Spleen (tissue), 13 donors: ENCODE results near the gene PHF21B. TPM values are rescaled to one million over a fixed set of nuclear protein-coding genes. Genes with fewer than 3 reads are reported as not detected.

Experiments used
- DNase-seq: peaks from one replicate; pipeline ENCODE4 v3.0.0-alpha.2; 2020
- H3K27ac ChIP-seq, 8 donors: fragments of 200-600 bp; sonication (generic) in 7 of 8; 1 replicate in 4 of 8; 2 replicates in 4 of 8; pipeline versions ENCODE4 v1.5.0 to v1.8.0; 2016 to 2021; ENCODE audit warnings: inconsistent platforms in 4 of 8, mild to moderate bottlenecking in 4 of 8, moderate library complexity in 1 of 8
- H3K27me3 ChIP-seq, 7 donors: fragments of 200-600 bp; sonication (generic) in 6 of 7; replicated peaks in 1 of 7; 1 replicate in 4 of 7; 2 replicates in 3 of 7; pipeline versions ENCODE4 v1.5.0 to v1.8.0; 2016 to 2021; ENCODE audit warnings: inconsistent platforms in 3 of 7, mild to moderate bottlenecking in 1 of 7
- H3K36me3 ChIP-seq, 6 donors: fragments of 200-600 bp; sonication (generic) in 5 of 6; 1 replicate in 4 of 6; 2 replicates in 2 of 6; pipeline versions ENCODE4 v1.5.0 to v1.8.0; 2016 to 2021; ENCODE audit warnings: inconsistent platforms in 2 of 6
- H3K4me1 ChIP-seq, 6 donors: fragments of 200-600 bp; sonication (generic) in 5 of 6; 1 replicate in 3 of 6; 2 replicates in 3 of 6; pipeline versions ENCODE4 v1.5.0 to v1.8.0; 2016 to 2021; ENCODE audit warnings: inconsistent platforms in 3 of 6
- H3K4me3 ChIP-seq, 8 donors: fragments of 200-600 bp; sonication (generic) in 7 of 8; 1 replicate in 4 of 8; 2 replicates in 4 of 8; pipeline versions ENCODE4 v1.5.0 to v1.8.0; 2016 to 2021; ENCODE audit warnings: inconsistent platforms in 4 of 8, mild to moderate bottlenecking in 4 of 8, moderate library complexity in 2 of 8
- H3K9me3 ChIP-seq, 8 donors: fragments of 200-600 bp; sonication (generic) in 7 of 8; 1 replicate in 4 of 8; 2 replicates in 4 of 8; pipeline versions ENCODE4 v1.5.0 to v1.8.0; 2016 to 2021; ENCODE audit warnings: inconsistent platforms in 4 of 8
- CTCF ChIP-seq, 11 experiments: fragments of 200-600 bp in 7 of 11; fragments of 450-650 bp in 4 of 11; sonication (generic) in 4 of 11; IDR thresholded peaks in 8 of 11; conservative IDR thresholded peaks in 3 of 11; 1 replicate in 7 of 11; 2 replicates in 4 of 11; pipeline versions ENCODE4 v1.4.0 to v1.8.0; 2016 to 2021; ENCODE audit warnings: antibody characterized with exemption in 11 of 11, inconsistent platforms in 4 of 11, mild to moderate bottlenecking in 1 of 11
- POLR2A ChIP-seq, 3 donors: fragments of 450-650 bp; IDR thresholded peaks; one replicate each; pipeline ENCODE4 v1.5.1; 2017; ENCODE audit warnings: antibody characterized with exemption in 3 of 3, mild to moderate bottlenecking in 1 of 3
- POLR2AphosphoS5 ChIP-seq, 3 donors: sonication (generic); formaldehyde crosslinking; IDR thresholded peaks; one replicate each; pipeline ENCODE4 v1.5.1; 2017; ENCODE audit warnings: antibody characterized with exemption in 3 of 3
- WGBS, 5 donors: extraction: QIAGEN DNeasy Blood & Tissue Kit in 3 of 5; methylation state at CpG; one replicate each; pipeline versions ENCODE4 v1.1.5 to v1.1.7; 2013 to 2018; 5-methylcytosine and 5-hydroxymethylcytosine counted together
- intact Hi-C: fragments of 100-400 bp; cut with DNase I; formaldehyde crosslinking; loops from one replicate; pipeline ENCODE4 v1.15.0; 2023; ENCODE audit warnings: low total_unique reads
- long read RNA-seq, 2 donors: transcript quantifications; one replicate each; lab custom pipeline, GENCODE V29; 2026
- polyA plus RNA-seq, 3 donors: library from polyadenylated mRNA; stranded (reverse); fragments of 200-250 nt; gene quantifications; one replicate each; pipeline ENCODE4 v1.2.1, GENCODE V29; 2013
- total RNA-seq, 7 donors: library from RNA; depleted of rRNA in 3 of 7; stranded (reverse); fragments of >200 nt in 3 of 7; fragmentation: NEBNext Ultra II Directional in 4 of 7; extraction: Animal tissue kit (Norgen Biotek cat#: 25700) in 4 of 7; gene quantifications; one replicate each; pipeline versions ENCODE4 v1.1.0 to v1.2.1, GENCODE V29; 2016 to 2021
- donor health status: healthy with polysubstance abuse.
- donor health status: DM: no; HTN: no; CAD: no; lungs with moderate emphysema.
- donor health status: DM: no; HTN: no; CAD: no.
- donor health status: Bipolar disorder and iron deficiency.
- donor health status: healthy.
- donor health status: DM: no; HTN: no; CAD: no.
- donor health status: DM: yes; HTN: yes; CAD: no.

PHF21B gene
- under 1 TPM in 3 of 7 donors, not detected in 4; 0.07 to 0.46 (median 0.28) TPM for total RNA-seq
- under 1 TPM; 0.03 to 0.11 (median 0.03) TPM for polyA plus RNA-seq
- long read RNA-seq, donor 1, result 0 reads
- long read RNA-seq, donor 2, result 0 reads

GRCh38 chr22:45009606-45010531 is at the start of gene PHF21B:
PHF21B (minus strand) TSS chr22:45010005; CDS start chr22:45009549, 456 bp downstream.
- 0 to 2% (median 1%) methylated on average over 33 to 121 of the region's 121 CpGs for WGBS, 5 donors

DNA sequence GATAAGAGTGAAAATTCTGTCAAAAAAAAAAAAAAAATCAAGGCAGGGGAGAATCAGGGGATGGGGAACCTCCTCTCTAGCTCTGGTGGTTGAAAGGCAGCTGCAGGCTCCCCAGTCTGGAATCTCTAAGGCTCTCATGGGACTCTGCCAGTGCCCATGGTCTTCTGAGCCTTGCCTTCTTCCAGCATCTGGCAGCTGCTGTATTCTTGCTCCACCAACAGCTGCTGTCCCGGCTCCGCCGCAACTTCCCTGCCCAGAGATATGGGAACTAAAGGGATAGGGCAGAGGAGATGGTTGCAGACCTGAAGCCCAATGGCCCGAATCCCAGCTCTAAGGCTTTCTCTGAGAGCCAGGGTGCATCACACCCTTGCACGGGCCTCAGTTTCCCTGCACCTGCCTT is 49.5 kb upstream of the PHF21B start:
- Histone ChIP-seq H3K4me3 (no peak overlapping the region), H3K4me1 (no peaks in the 10 kb centered on the region), H3K27ac (no peak overlapping the region), H3K9me3 (no peaks in the 10 kb centered on the region), H3K36me3 (no peaks in the 10 kb centered on the region), H3K27me3 (peaks cover 0 to 21% (median 0%) of the 10 kb centered on the region in 7 donors)
- TF ChIP-seq CTCF (IDR thresholded peaks at IDR 0.05 in 8 of 11, conservative IDR thresholded peaks at IDR 0.05 in 3 of 11) (no peak), POLR2A (IDR thresholded peaks at IDR 0.05) (no peak), POLR2AphosphoS5 (IDR thresholded peaks at IDR 0.05) (no peak)
- intact Hi-C loops, result no loop called here
- 83 to 96% (median 90%) methylated on average over 5 of the region's 5 CpGs for WGBS, 5 donors
- DNase-seq, result no peak

More at GRCh38 chr22:45009606-45010531, at the start of gene PHF21B:
- TF ChIP-seq POLR2AphosphoS5 (IDR thresholded peaks at IDR 0.05), result peak in 2 of 3 donors; percentile 12 to 26
- no peak for TF ChIP-seq CTCF (IDR thresholded peaks at IDR 0.05 in 8 of 11, conservative IDR thresholded peaks at IDR 0.05 in 3 of 11)
- H3K36me3 ChIP-seq, result no peaks in the 10 kb centered on the region
- no peak within 1 kb of the TSS for H3K27ac ChIP-seq
- H3K4me3 ChIP-seq, result peak within 1 kb of the TSS; percentile 34 to 69 (median 42)
- H3K27me3 ChIP-seq, result peaks cover 0 to 100% (median 61%) of the 10 kb centered on the region in 7 donors
- peaks cover 14 to 50% (median 38%) of the 10 kb centered on the region in 6 donors for H3K4me1 ChIP-seq
- H3K9me3 ChIP-seq, result no peaks in the 10 kb centered on the region
- intact Hi-C loops, result no loop called here
- no peak for DNase-seq

GRCh38 chr22:45058622-45058912 is 48.8 kb upstream of the PHF21B start:
- no peaks in the 10 kb centered on the region for H3K9me3 ChIP-seq
- no peaks in the 10 kb centered on the region for H3K36me3 ChIP-seq
- 75 to 88% (median 81%) methylated on average over 2 of the region's 2 CpGs for WGBS, 5 donors
- no peak overlapping the region for H3K27ac ChIP-seq
- H3K27me3 ChIP-seq, result peaks cover 0 to 20% (median 0%) of the 10 kb centered on the region in 7 donors
- no peak for TF ChIP-seq POLR2AphosphoS5 (IDR thresholded peaks at IDR 0.05)
- TF ChIP-seq POLR2A (IDR thresholded peaks at IDR 0.05), result no peak
- TF ChIP-seq CTCF (IDR thresholded peaks at IDR 0.05 in 8 of 11, conservative IDR thresholded peaks at IDR 0.05 in 3 of 11), result no peak
- DNase-seq, result no peak
- H3K4me3 ChIP-seq, result no peak overlapping the region
- no peaks in the 10 kb centered on the region for H3K4me1 ChIP-seq
- intact Hi-C loops, result no loop called here

- Histone ChIP-seq H3K9me3 (no peaks in the 10 kb centered on the region), H3K36me3 (no peaks in the 10 kb centered on the region), H3K27me3 (peaks cover 0 to 25% (median 3%) of the 10 kb centered on the region in 7 donors), H3K4me1 (no peaks in the 10 kb centered on the region), H3K27ac (no peak overlapping the region), H3K4me3 (no peak overlapping the region)
- intact Hi-C loops, result no loop called here
- WGBS, 5 donors, result 82 to 90% (median 86%) methylated on average over 15 of the region's 15 CpGs
- DNase-seq, result no peak
- TF ChIP-seq POLR2AphosphoS5 (IDR thresholded peaks at IDR 0.05) (no peak), POLR2A (IDR thresholded peaks at IDR 0.05) (no peak)
These were observed 46.1 kb upstream of the PHF21B start for GRCh38 chr22:45055936-45056335.
